ENCODE results near the gene OXSM. TPM values are rescaled to one million over a fixed set of nuclear protein-coding genes. Genes with fewer than 3 reads are reported as not detected.

OXSM gene
- 1.6 and 2.1 TPM in 2 replicates for total RNA-seq (ENCODE audit: low replicate concordance)

- peak within 1 kb of the TSS; percentile 45 for H3K4me3 ChIP-seq
- TF ChIP-seq EZH2phosphoT487 (IDR thresholded peaks at IDR 0.05), result no peak
- Mint-ChIP-seq H3K4me3 (peak within 1 kb of the TSS; percentile 93), H3K27ac (peak within 1 kb of the TSS; percentile 95), H3K36me3 (peaks cover 1% of the 10 kb centered on the region), H3K27me3 (ENCODE audit: insufficient read depth, low read depth) (no peaks in the 10 kb centered on the region), H3K9me3 (peaks cover 2% of the 10 kb centered on the region), H3K4me1 (peaks cover 25% of the 10 kb centered on the region)
- no peaks in the 10 kb centered on the region for H3F3A ChIP-seq (ENCODE audit: low read depth)
- peak within 1 kb of the TSS; percentile 37 for H2AFZ ChIP-seq (replicated peaks)
- no peaks in the 10 kb centered on the region for H3K27me3 ChIP-seq
- H3K36me3 ChIP-seq, result no peaks in the 10 kb centered on the region
- peak; percentile 69 for DNase-seq (ENCODE audit: low spot score)
- no peak within 1 kb of the TSS for H3K27ac ChIP-seq
- H3K79me2 ChIP-seq (ENCODE audit: low read depth), result no peaks in the 10 kb centered on the region
- H3K4me1 ChIP-seq, result no peaks in the 10 kb centered on the region
- H3K4me2 ChIP-seq, result peak within 1 kb of the TSS; percentile 74
- no peaks in the 10 kb centered on the region for H3K9me3 ChIP-seq (ENCODE audit: low read depth)
- H4K20me1 ChIP-seq (ENCODE audit: low read depth), result no peaks in the 10 kb centered on the region
- H3K9ac ChIP-seq, result no peak within 1 kb of the TSS
These were observed at the start of gene OXSM for GRCh38 chr3:25789596-25790556. OXSM (plus strand) TSS chr3:25790090; CDS start chr3:25791021, 931 bp downstream.

- H3K9me3 ChIP-seq (ENCODE audit: low read depth), result no peaks in the 10 kb centered on the region
- H3K27me3 Mint-ChIP-seq (ENCODE audit: insufficient read depth, low read depth), result no peaks in the 10 kb centered on the region
- H3K27me3 ChIP-seq, result no peaks in the 10 kb centered on the region
- H3F3A ChIP-seq (ENCODE audit: low read depth), result peaks cover 13% of the 10 kb centered on the region
- TF ChIP-seq EZH2 (IDR thresholded peaks at IDR 0.05) (no peak), CTCF (IDR thresholded peaks at IDR 0.05) (no peak), EZH2phosphoT487 (IDR thresholded peaks at IDR 0.05) (no peak)
- H3K27ac ChIP-seq, result no peak overlapping the region
- no peak overlapping the region for H3K4me2 ChIP-seq
- no peak overlapping the region for H3K9ac ChIP-seq
- no peaks in the 10 kb centered on the region for H3K79me2 ChIP-seq (ENCODE audit: low read depth)
- no peak overlapping the region for H3K4me3 ChIP-seq
- no peaks in the 10 kb centered on the region for H3K4me1 Mint-ChIP-seq
- no peak for DNase-seq (ENCODE audit: low spot score)
- H3K4me3 Mint-ChIP-seq, result no peak overlapping the region
- H3K4me1 ChIP-seq, result peaks cover 17% of the 10 kb centered on the region
- H3K27ac Mint-ChIP-seq, result no peak overlapping the region
- H3K36me3 Mint-ChIP-seq, result peaks cover 17% of the 10 kb centered on the region
- no peaks in the 10 kb centered on the region for H4K20me1 ChIP-seq (ENCODE audit: low read depth)
- H3K36me3 ChIP-seq, result no peaks in the 10 kb centered on the region
- no peak overlapping the region for H2AFZ ChIP-seq (replicated peaks)
- no peaks in the 10 kb centered on the region for H3K9me3 Mint-ChIP-seq
These were observed 45.4 kb upstream of the OXSM start for GRCh38 chr3:25744470-25744869.

- Mint-ChIP-seq H3K4me3 (no peak overlapping the region), H3K9me3 (no peaks in the 10 kb centered on the region), H3K27me3 (ENCODE audit: insufficient read depth, low read depth) (no peaks in the 10 kb centered on the region), H3K4me1 (peaks cover 6% of the 10 kb centered on the region), H3K36me3 (peaks cover 31% of the 10 kb centered on the region), H3K27ac (no peak overlapping the region)
- Histone ChIP-seq H3K4me3 (no peak overlapping the region), H3K27me3 (no peaks in the 10 kb centered on the region), H3K79me2 (ENCODE audit: low read depth) (no peaks in the 10 kb centered on the region), H2AFZ (replicated peaks) (no peak overlapping the region), H3K4me1 (peaks cover 25% of the 10 kb centered on the region), H3K27ac (no peak overlapping the region), H3F3A (ENCODE audit: low read depth) (peaks cover 13% of the 10 kb centered on the region), H3K9me3 (ENCODE audit: low read depth) (no peaks in the 10 kb centered on the region), H3K4me2 (no peak overlapping the region), H4K20me1 (ENCODE audit: low read depth) (no peaks in the 10 kb centered on the region), H3K9ac (no peak overlapping the region), H3K36me3 (no peaks in the 10 kb centered on the region)
- DNase-seq (ENCODE audit: low spot score), result no peak
- TF ChIP-seq EZH2phosphoT487 (IDR thresholded peaks at IDR 0.05), result no peak
- no peak for TF ChIP-seq EZH2 (IDR thresholded peaks at IDR 0.05)
- TF ChIP-seq CTCF (IDR thresholded peaks at IDR 0.05), result no peak
These were observed 42.9 kb upstream of the OXSM start for GRCh38 chr3:25747033-25747432.

GRCh38 chr3:25748189-25748588, 41.7 kb upstream of the OXSM start:
- Mint-ChIP-seq H3K27me3 (ENCODE audit: insufficient read depth, low read depth) (no peaks in the 10 kb centered on the region), H3K27ac (no peak overlapping the region), H3K36me3 (peaks cover 31% of the 10 kb centered on the region), H3K4me3 (no peak overlapping the region), H3K4me1 (peaks cover 6% of the 10 kb centered on the region), H3K9me3 (no peaks in the 10 kb centered on the region)
- Histone ChIP-seq H3K36me3 (no peaks in the 10 kb centered on the region), H2AFZ (replicated peaks) (no peak overlapping the region), H4K20me1 (ENCODE audit: low read depth) (no peaks in the 10 kb centered on the region), H3K4me1 (peaks cover 25% of the 10 kb centered on the region), H3K9ac (no peak overlapping the region), H3F3A (ENCODE audit: low read depth) (peaks cover 13% of the 10 kb centered on the region), H3K9me3 (ENCODE audit: low read depth) (no peaks in the 10 kb centered on the region), H3K4me3 (no peak overlapping the region), H3K79me2 (ENCODE audit: low read depth) (no peaks in the 10 kb centered on the region), H3K27ac (no peak overlapping the region), H3K27me3 (no peaks in the 10 kb centered on the region), H3K4me2 (peak overlapping the region; percentile 33)
- TF ChIP-seq EZH2 (IDR thresholded peaks at IDR 0.05) (no peak), EZH2phosphoT487 (IDR thresholded peaks at IDR 0.05) (no peak), CTCF (IDR thresholded peaks at IDR 0.05) (no peak)
- peak; percentile 67 for DNase-seq (ENCODE audit: low spot score)
